Upper lobe of left lung (tissue), 6 donors: Measurements from ENCODE around the gene KLHL7. TPM values are rescaled to one million over a fixed set of nuclear protein-coding genes. Genes with fewer than 3 reads are reported as not detected.

Experiments
- ATAC-seq, 2 donors: fragments of 200-7000 bp; cut with Tn5 transposase; one replicate each; pipeline ENCODE4 v1.9.1; 2022; ENCODE audit warnings: mild to moderate bottlenecking in 2 of 2, moderate library complexity in 2 of 2; ENCODE audit not compliant: low FRiP score in 2 of 2
- DNase-seq, 2 donors: peaks; one replicate each; pipeline ENCODE4 v3.0.0-alpha.2; 2019 to 2020
- H3K27ac ChIP-seq, 4 donors: fragments of 200-600 bp; sonication (generic); one replicate each; pipeline ENCODE4 v1.5.1; 2016 to 2019
- H3K27me3 ChIP-seq, 4 donors: fragments of 200-600 bp; sonication (generic); one replicate each; pipeline ENCODE4 v1.5.1; 2017 to 2019
- H3K36me3 ChIP-seq, 4 donors: fragments of 200-600 bp; sonication (generic); one replicate each; pipeline ENCODE4 v1.5.1; 2016 to 2019
- H3K4me1 ChIP-seq, 4 donors: fragments of 200-600 bp; sonication (generic); one replicate each; pipeline ENCODE4 v1.5.1; 2018 to 2019
- H3K4me3 ChIP-seq, 4 donors: fragments of 200-600 bp; sonication (generic); one replicate each; pipeline ENCODE4 v1.5.1; 2017 to 2019; ENCODE audit warnings: mild to moderate bottlenecking in 2 of 4, moderate library complexity in 1 of 4
- H3K9me3 ChIP-seq, 4 donors: fragments of 200-600 bp; sonication (generic); one replicate each; pipeline ENCODE4 v1.5.1; 2018 to 2019
- EP300 ChIP-seq, 4 donors: sonication (generic); formaldehyde crosslinking; IDR thresholded peaks; one replicate each; pipeline ENCODE4 v1.5.1; 2017; ENCODE audit warnings: antibody characterized with exemption in 4 of 4, control low read depth in 2 of 4
- POLR2A ChIP-seq, 4 donors: fragments of 450-650 bp; IDR thresholded peaks; one replicate each; pipeline ENCODE4 v1.5.1; 2016 to 2017; ENCODE audit warnings: antibody characterized with exemption in 4 of 4, mild to moderate bottlenecking in 2 of 4
- POLR2AphosphoS5 ChIP-seq, 2 donors: sonication (generic); formaldehyde crosslinking; IDR thresholded peaks; one replicate each; pipeline ENCODE4 v1.5.1; 2017; ENCODE audit warnings: antibody characterized with exemption in 2 of 2
- WGBS, 2 donors: methylation state at CpG; one replicate each; pipeline ENCODE4 v1.1.5; 2017 to 2018; 5-methylcytosine and 5-hydroxymethylcytosine counted together
- total RNA-seq, 6 donors: library from RNA; depleted of rRNA in 4 of 6; stranded (reverse); fragments of >200 nt in 4 of 6; gene quantifications; one replicate each; pipeline versions ENCODE4 v1.1.0 to v1.2.1, GENCODE V29; 2016 to 2021
- TF ChIP-seq, protein P1 (sequence below), 6 experiments: fragments of 450-650 bp in 4 of 6; fragments of 200-600 bp in 2 of 6; sonication (generic) in 2 of 6; IDR thresholded peaks; one replicate each; pipeline ENCODE4 v1.5.1; 2016 to 2019; ENCODE audit warnings: antibody characterized with exemption in 6 of 6
- donor health status: DM: no; HTN: no; CAD: no; lungs with moderate emphysema.
- donor health status: DM: no; HTN: yes; CAD: no; lungs with severe emphysema.

KLHL7 gene
- total RNA-seq, 6 donors from 2014 or later: 18.6 to 43.8 (median 23.9) TPM

GRCh38 chr7:23109470-23109869, 3.9 kb downstream of the KLHL7 start:
- TF ChIP-seq EP300 (IDR thresholded peaks at IDR 0.05): no peak
- TF ChIP-seq POLR2AphosphoS5 (IDR thresholded peaks at IDR 0.05): no peak
- TF ChIP-seq, protein P1, sequence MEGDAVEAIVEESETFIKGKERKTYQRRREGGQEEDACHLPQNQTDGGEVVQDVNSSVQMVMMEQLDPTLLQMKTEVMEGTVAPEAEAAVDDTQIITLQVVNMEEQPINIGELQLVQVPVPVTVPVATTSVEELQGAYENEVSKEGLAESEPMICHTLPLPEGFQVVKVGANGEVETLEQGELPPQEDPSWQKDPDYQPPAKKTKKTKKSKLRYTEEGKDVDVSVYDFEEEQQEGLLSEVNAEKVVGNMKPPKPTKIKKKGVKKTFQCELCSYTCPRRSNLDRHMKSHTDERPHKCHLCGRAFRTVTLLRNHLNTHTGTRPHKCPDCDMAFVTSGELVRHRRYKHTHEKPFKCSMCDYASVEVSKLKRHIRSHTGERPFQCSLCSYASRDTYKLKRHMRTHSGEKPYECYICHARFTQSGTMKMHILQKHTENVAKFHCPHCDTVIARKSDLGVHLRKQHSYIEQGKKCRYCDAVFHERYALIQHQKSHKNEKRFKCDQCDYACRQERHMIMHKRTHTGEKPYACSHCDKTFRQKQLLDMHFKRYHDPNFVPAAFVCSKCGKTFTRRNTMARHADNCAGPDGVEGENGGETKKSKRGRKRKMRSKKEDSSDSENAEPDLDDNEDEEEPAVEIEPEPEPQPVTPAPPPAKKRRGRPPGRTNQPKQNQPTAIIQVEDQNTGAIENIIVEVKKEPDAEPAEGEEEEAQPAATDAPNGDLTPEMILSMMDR (IDR thresholded peaks at IDR 0.05): no peak
- no peak for TF ChIP-seq POLR2A (IDR thresholded peaks at IDR 0.05)
- ATAC-seq (no peak), DNase-seq (no peak)
- Histone ChIP-seq H3K27ac (no peak overlapping the region), H3K27me3 (no peaks in the 10 kb centered on the region), H3K36me3 (no peaks in the 10 kb centered on the region), H3K4me3 (no peak overlapping the region), H3K4me1 (peaks cover 12 to 35% (median 19%) of the 10 kb centered on the region in 4 donors), H3K9me3 (no peaks in the 10 kb centered on the region)
- WGBS, 2 donors: 70 to 79% methylated on average over 1 of the region's 1 CpG

- no peaks in the 10 kb centered on the region for H3K27me3 ChIP-seq
- TF ChIP-seq POLR2AphosphoS5 (IDR thresholded peaks at IDR 0.05): no peak
- TF ChIP-seq POLR2A (IDR thresholded peaks at IDR 0.05): no peak
- TF ChIP-seq EP300 (IDR thresholded peaks at IDR 0.05): no peak
- TF ChIP-seq, protein P1 (IDR thresholded peaks at IDR 0.05): no peak
- H3K4me1 ChIP-seq: no peaks in the 10 kb centered on the region
- DNase-seq (no peak), ATAC-seq (no peak)
- H3K4me3 ChIP-seq: no peak overlapping the region
- H3K27ac ChIP-seq: no peak overlapping the region
- H3K9me3 ChIP-seq: no peaks in the 10 kb centered on the region
- H3K36me3 ChIP-seq: no peaks in the 10 kb centered on the region
- WGBS, 2 donors: 76 to 90% methylated on average over 3 of the region's 3 CpGs
Measured at GRCh38 chr7:23114896-23115295, 9.3 kb downstream of the KLHL7 start.

GRCh38 chr7:23115991-23116390, 10.4 kb downstream of the KLHL7 start:
- TF ChIP-seq POLR2A (IDR thresholded peaks at IDR 0.05): no peak
- no peak for TF ChIP-seq POLR2AphosphoS5 (IDR thresholded peaks at IDR 0.05)
- TF ChIP-seq, protein P1 (IDR thresholded peaks at IDR 0.05): no peak
- Histone ChIP-seq H3K4me1 (no peaks in the 10 kb centered on the region), H3K4me3 (no peak overlapping the region), H3K27ac (no peak overlapping the region), H3K36me3 (no peaks in the 10 kb centered on the region), H3K9me3 (no peaks in the 10 kb centered on the region), H3K27me3 (no peaks in the 10 kb centered on the region)
- DNase-seq (no peak), ATAC-seq (no peak)
- WGBS, 2 donors: 69 to 77% methylated on average over 2 of the region's 2 CpGs

DNA sequence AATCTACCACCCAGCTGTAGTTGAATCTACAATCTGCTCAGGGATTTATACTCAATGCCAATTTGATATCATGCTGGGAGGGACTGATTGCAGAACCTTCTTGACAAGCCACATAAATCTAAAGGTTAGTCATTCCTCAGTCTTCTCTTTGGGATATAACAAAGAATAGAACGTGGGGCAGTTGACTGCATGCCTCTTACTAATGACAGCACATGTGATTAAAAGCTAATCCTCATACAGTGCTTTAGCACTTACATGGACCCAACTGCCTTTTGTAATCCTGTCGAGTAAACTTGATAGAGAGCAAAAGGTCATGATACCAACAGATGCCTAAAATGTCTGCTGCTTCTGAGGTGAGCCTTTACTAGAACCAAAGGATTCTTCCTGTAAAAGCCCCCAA, 12.3 kb downstream of the KLHL7 start:
- no peak for DNase-seq
- H3K4me1 ChIP-seq: no peaks in the 10 kb centered on the region
- ATAC-seq: no peak
- TF ChIP-seq POLR2AphosphoS5 (IDR thresholded peaks at IDR 0.05): no peak
- TF ChIP-seq EP300 (IDR thresholded peaks at IDR 0.05): no peak
- TF ChIP-seq, protein P1 (IDR thresholded peaks at IDR 0.05): no peak
- TF ChIP-seq POLR2A (IDR thresholded peaks at IDR 0.05): no peak
- no peak overlapping the region for H3K27ac ChIP-seq
- H3K4me3 ChIP-seq: no peak overlapping the region
- WGBS, 2 donors: 60 to 76% methylated on average over 2 of the region's 2 CpGs
- no peaks in the 10 kb centered on the region for H3K27me3 ChIP-seq
- H3K9me3 ChIP-seq: no peaks in the 10 kb centered on the region
- no peaks in the 10 kb centered on the region for H3K36me3 ChIP-seq

- WGBS, 2 donors: 93 to 97% methylated on average over 4 of the region's 4 CpGs
- no peaks in the 10 kb centered on the region for H3K9me3 ChIP-seq
- DNase-seq (no peak), ATAC-seq (no peak)
- peaks cover 0 to 4% (median under 1%) of the 10 kb centered on the region in 4 donors for H3K36me3 ChIP-seq
- H3K4me1 ChIP-seq: no peaks in the 10 kb centered on the region
- H3K27ac ChIP-seq: no peak overlapping the region
- no peak overlapping the region for H3K4me3 ChIP-seq
- H3K27me3 ChIP-seq: no peaks in the 10 kb centered on the region
- TF ChIP-seq, protein P1 (IDR thresholded peaks at IDR 0.05): no peak
- no peak for TF ChIP-seq EP300 (IDR thresholded peaks at IDR 0.05)
- TF ChIP-seq POLR2AphosphoS5 (IDR thresholded peaks at IDR 0.05): no peak
- TF ChIP-seq POLR2A (IDR thresholded peaks at IDR 0.05): no peak
Measured at GRCh38 chr7:23120106-23120505, 14.5 kb downstream of the KLHL7 start.
